ENCODE measurements around the gene UPP2.

DNA sequence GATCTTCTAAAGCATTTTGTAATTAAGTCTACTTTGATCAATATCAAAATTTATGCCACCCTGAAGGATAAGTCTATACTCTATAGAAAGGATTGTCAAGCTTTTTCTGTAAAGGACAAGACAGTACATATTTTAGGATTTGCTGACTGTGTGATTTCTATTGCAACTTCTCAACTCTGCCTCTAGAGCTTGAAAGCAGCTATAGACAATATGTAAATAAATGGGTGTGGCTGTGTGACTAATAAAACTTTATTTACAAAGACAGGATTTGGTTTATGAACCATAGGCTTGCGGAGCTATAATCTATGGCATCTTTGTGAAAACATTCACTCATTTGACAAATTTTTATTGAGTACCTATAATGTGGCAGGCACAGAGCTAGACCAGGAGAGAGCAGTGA is 18.4 kb downstream of the UPP2 start:
- TF ChIP-seq, protein P1, sequence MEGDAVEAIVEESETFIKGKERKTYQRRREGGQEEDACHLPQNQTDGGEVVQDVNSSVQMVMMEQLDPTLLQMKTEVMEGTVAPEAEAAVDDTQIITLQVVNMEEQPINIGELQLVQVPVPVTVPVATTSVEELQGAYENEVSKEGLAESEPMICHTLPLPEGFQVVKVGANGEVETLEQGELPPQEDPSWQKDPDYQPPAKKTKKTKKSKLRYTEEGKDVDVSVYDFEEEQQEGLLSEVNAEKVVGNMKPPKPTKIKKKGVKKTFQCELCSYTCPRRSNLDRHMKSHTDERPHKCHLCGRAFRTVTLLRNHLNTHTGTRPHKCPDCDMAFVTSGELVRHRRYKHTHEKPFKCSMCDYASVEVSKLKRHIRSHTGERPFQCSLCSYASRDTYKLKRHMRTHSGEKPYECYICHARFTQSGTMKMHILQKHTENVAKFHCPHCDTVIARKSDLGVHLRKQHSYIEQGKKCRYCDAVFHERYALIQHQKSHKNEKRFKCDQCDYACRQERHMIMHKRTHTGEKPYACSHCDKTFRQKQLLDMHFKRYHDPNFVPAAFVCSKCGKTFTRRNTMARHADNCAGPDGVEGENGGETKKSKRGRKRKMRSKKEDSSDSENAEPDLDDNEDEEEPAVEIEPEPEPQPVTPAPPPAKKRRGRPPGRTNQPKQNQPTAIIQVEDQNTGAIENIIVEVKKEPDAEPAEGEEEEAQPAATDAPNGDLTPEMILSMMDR (IDR thresholded peaks at IDR 0.05): no peak
- TF ChIP-seq NR3C1 (CRISPR knock-in tag; conservative IDR thresholded peaks at IDR 0.05; ENCODE audit: low read depth): no peak
- no peak for TF ChIP-seq E2F5 (CRISPR knock-in tag; IDR thresholded peaks at IDR 0.05)
- TF ChIP-seq, protein P2, sequence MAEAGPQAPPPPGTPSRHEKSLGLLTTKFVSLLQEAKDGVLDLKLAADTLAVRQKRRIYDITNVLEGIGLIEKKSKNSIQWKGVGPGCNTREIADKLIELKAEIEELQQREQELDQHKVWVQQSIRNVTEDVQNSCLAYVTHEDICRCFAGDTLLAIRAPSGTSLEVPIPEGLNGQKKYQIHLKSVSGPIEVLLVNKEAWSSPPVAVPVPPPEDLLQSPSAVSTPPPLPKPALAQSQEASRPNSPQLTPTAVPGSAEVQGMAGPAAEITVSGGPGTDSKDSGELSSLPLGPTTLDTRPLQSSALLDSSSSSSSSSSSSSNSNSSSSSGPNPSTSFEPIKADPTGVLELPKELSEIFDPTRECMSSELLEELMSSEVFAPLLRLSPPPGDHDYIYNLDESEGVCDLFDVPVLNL (CRISPR knock-in tag; IDR thresholded peaks at IDR 0.05; ENCODE audit: borderline replicate concordance, low read depth): no peak

All from WTC11 (cell line).